ENCODE measurements around the gene MIDN.

The MIDN gene

DNA sequence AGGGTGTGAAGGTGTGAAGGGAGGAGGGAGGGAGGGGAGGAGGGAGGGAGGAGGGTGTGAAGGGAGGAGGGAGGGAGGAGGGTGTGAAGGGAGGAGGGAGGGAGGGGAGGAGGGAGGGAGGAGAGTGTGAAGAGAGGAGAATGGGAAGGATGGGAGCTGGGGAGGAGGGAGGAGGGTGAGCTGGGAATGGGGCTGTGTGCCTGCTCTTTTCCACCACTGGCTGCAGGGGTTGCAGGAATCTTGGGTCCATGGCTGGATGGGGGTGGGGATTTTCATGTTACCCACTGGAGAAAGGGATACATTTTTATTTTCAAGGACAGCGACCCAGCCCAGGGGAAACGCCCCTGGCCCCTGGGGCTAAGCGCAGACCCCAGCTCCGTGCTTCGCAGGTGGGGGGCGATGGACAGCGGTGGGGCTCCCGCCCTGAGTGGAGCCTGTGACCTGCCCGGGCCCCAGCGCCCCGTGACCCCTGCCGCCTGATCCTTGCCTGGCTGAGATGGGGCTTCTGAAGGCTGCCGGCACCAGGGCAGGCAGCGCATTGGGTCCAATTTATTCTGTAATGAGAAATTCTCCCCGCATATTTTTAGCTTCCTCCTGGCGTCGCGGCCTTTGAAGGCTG lies 34.3 kb downstream of the MIDN start:
- Histone ChIP-seq H3K36me3 (ENCODE audit: control insufficient read depth in 4 of 4, insufficient read depth in 4 of 4, low read length in 3 of 4) (peaks cover 0 to 22% (median 11%) of the 10 kb centered on the region in 4 experiments), H3K4me1 (ENCODE audit: control extremely low read depth in 1 of 4, control insufficient read depth in 4 of 4, insufficient read depth in 4 of 4, low read length in 3 of 4) (peaks cover 0 to 9% (median 3%) of the 10 kb centered on the region in 4 experiments), H3K4me3 (ENCODE audit: control insufficient read depth in 1 of 7, extremely low read depth in 1 of 7, insufficient read depth in 4 of 7, low read depth in 2 of 7, low read length in 6 of 7) (no peak overlapping the region), H3K9me3 (ENCODE audit: control extremely low read depth in 1 of 5, control insufficient read depth in 4 of 5, insufficient read depth in 2 of 5, low read depth in 1 of 5, low read length in 4 of 5) (no peaks in the 10 kb centered on the region), H3K27ac (ENCODE audit: insufficient read depth in 1 of 2, low read depth in 1 of 2, low read length in 2 of 2, poor library complexity in 1 of 2, severe bottlenecking in 2 of 2) (no peak overlapping the region), H3K27me3 (replicated peaks in 2 of 5; ENCODE audit: control insufficient read depth in 4 of 5, insufficient read depth in 5 of 5, low read length in 4 of 5) (peaks cover 0 to 45% (median 27%) of the 10 kb centered on the region in 5 experiments)
- WGBS (ENCODE audit: insufficient coverage): 85% methylated on average over 18 of the region's 18 CpGs
- DNase-seq: no peak
- ChIA-PET POLR2A (no interaction called here), CTCF (interaction anchor here (1.0 to 1.2 kb wide), 2 partner anchors 34 to 90 kb away, joined by 3 read pairs; no protein-coding TSS in a partner anchor)

- CTCF ChIA-PET: interaction anchor here (1.0 to 1.2 kb wide), 3 partner anchors 33 to 89 kb away, joined by 3 read pairs; no protein-coding TSS in a partner anchor
- H3K9me3 ChIP-seq (ENCODE audit: control extremely low read depth in 1 of 5, control insufficient read depth in 4 of 5, insufficient read depth in 2 of 5, low read depth in 1 of 5, low read length in 4 of 5): no peaks in the 10 kb centered on the region
- no peak overlapping the region for H3K27ac ChIP-seq (ENCODE audit: insufficient read depth in 1 of 2, low read depth in 1 of 2, low read length in 2 of 2, poor library complexity in 1 of 2, severe bottlenecking in 2 of 2)
- H3K4me3 ChIP-seq (ENCODE audit: control insufficient read depth in 1 of 7, extremely low read depth in 1 of 7, insufficient read depth in 4 of 7, low read depth in 2 of 7, low read length in 6 of 7): no peak overlapping the region
- 85% methylated on average over 21 of the region's 29 CpGs for WGBS (ENCODE audit: insufficient coverage)
- peaks cover 0 to 10% (median 7%) of the 10 kb centered on the region in 4 experiments for H3K4me1 ChIP-seq (ENCODE audit: control extremely low read depth in 1 of 4, control insufficient read depth in 4 of 4, insufficient read depth in 4 of 4, low read length in 3 of 4)
- DNase-seq: no peak
- peaks cover 0 to 18% (median 9%) of the 10 kb centered on the region in 4 experiments for H3K36me3 ChIP-seq (ENCODE audit: control insufficient read depth in 4 of 4, insufficient read depth in 4 of 4, low read length in 3 of 4)
- peaks cover 0 to 52% (median 29%) of the 10 kb centered on the region in 5 experiments for H3K27me3 ChIP-seq (replicated peaks in 2 of 5; ENCODE audit: control insufficient read depth in 4 of 5, insufficient read depth in 5 of 5, low read length in 4 of 5)
- POLR2A ChIA-PET: no interaction called here
Observed at GRCh38 chr19:1283207-1283916, 35.0 kb downstream of the MIDN start.

GRCh38 chr19:1283917-1284292 lies 35.5 kb downstream of the MIDN start:
- peaks cover 0 to 10% (median 7%) of the 10 kb centered on the region in 4 experiments for H3K4me1 ChIP-seq (ENCODE audit: control extremely low read depth in 1 of 4, control insufficient read depth in 4 of 4, insufficient read depth in 4 of 4, low read length in 3 of 4)
- H3K9me3 ChIP-seq (ENCODE audit: control extremely low read depth in 1 of 5, control insufficient read depth in 4 of 5, insufficient read depth in 2 of 5, low read depth in 1 of 5, low read length in 4 of 5): no peaks in the 10 kb centered on the region
- peaks cover 0 to 13% (median 5%) of the 10 kb centered on the region in 4 experiments for H3K36me3 ChIP-seq (ENCODE audit: control insufficient read depth in 4 of 4, insufficient read depth in 4 of 4, low read length in 3 of 4)
- no peak overlapping the region for H3K27ac ChIP-seq (ENCODE audit: insufficient read depth in 1 of 2, low read depth in 1 of 2, low read length in 2 of 2, poor library complexity in 1 of 2, severe bottlenecking in 2 of 2)
- 92% methylated on average over 10 of the region's 12 CpGs for WGBS (ENCODE audit: insufficient coverage)
- no peak for DNase-seq
- peaks cover 0 to 57% (median 31%) of the 10 kb centered on the region in 5 experiments for H3K27me3 ChIP-seq (replicated peaks in 2 of 5; ENCODE audit: control insufficient read depth in 4 of 5, insufficient read depth in 5 of 5, low read length in 4 of 5)
- no peak overlapping the region for H3K4me3 ChIP-seq (ENCODE audit: control insufficient read depth in 1 of 7, extremely low read depth in 1 of 7, insufficient read depth in 4 of 7, low read depth in 2 of 7, low read length in 6 of 7)
- ChIA-PET CTCF (interaction anchor here (1.0 to 1.2 kb wide), 2 partner anchors 32 to 88 kb away, joined by 3 read pairs; no protein-coding TSS in a partner anchor), POLR2A (no interaction called here)

DNA sequence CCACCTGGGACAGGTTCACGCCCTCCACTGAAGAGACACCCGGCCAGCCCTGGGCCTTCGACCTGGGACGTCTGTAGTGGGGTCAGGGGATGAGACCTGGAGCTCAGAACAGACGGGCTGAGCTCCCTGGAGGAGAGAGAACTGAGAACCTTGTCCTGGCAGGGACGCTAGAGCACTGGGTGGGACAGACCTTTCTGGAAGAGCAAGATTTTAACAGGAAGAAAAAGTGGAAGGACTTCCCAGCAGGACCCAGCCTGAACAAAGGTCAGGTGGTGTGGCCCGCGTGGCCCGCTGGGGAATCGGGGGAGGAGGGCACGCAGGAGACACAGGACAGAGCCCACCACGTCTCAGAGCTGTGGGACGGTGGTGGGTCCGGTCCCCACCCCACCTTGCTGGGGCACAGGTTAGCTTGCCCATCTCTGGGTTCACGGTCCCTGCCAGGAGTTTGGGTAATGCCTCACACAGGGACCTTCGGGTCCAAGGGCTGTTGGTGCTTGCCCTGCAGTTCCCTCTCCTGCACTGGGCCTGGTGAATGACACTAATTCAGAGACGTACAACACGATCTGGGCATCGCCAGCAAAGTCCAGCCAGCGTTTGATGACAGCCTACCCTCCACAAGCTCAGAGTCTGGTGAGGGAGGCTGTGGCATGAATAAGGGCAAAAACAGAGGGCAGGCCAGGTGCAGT lies 36.1 kb downstream of the MIDN start:
- Histone ChIP-seq H3K36me3 (ENCODE audit: control insufficient read depth in 4 of 4, insufficient read depth in 4 of 4, low read length in 3 of 4) (peaks cover 0 to 8% (median under 1%) of the 10 kb centered on the region in 4 experiments), H3K9me3 (ENCODE audit: control extremely low read depth in 1 of 5, control insufficient read depth in 4 of 5, insufficient read depth in 2 of 5, low read depth in 1 of 5, low read length in 4 of 5) (no peaks in the 10 kb centered on the region), H3K27ac (ENCODE audit: insufficient read depth in 1 of 2, low read depth in 1 of 2, low read length in 2 of 2, poor library complexity in 1 of 2, severe bottlenecking in 2 of 2) (no peak overlapping the region), H3K4me3 (ENCODE audit: control insufficient read depth in 1 of 7, extremely low read depth in 1 of 7, insufficient read depth in 4 of 7, low read depth in 2 of 7, low read length in 6 of 7) (no peak overlapping the region), H3K27me3 (replicated peaks in 2 of 5; ENCODE audit: control insufficient read depth in 4 of 5, insufficient read depth in 5 of 5, low read length in 4 of 5) (peaks cover 0 to 63% (median 31%) of the 10 kb centered on the region in 5 experiments), H3K4me1 (ENCODE audit: control extremely low read depth in 1 of 4, control insufficient read depth in 4 of 4, insufficient read depth in 4 of 4, low read length in 3 of 4) (peaks cover 0 to 10% (median 7%) of the 10 kb centered on the region in 4 experiments)
- ChIA-PET CTCF (interaction anchor here (0.8 to 1.0 kb wide), 2 partner anchors 23 to 87 kb away, joined by 3 read pairs; no protein-coding TSS in a partner anchor), POLR2A (interaction anchor here (0.6 kb wide), 1 partner anchor 260 kb away, joined by 3 read pairs; no protein-coding TSS in a partner anchor)
- 81% methylated on average over 19 of the region's 20 CpGs for WGBS (ENCODE audit: insufficient coverage)
- no peak for DNase-seq

DNA sequence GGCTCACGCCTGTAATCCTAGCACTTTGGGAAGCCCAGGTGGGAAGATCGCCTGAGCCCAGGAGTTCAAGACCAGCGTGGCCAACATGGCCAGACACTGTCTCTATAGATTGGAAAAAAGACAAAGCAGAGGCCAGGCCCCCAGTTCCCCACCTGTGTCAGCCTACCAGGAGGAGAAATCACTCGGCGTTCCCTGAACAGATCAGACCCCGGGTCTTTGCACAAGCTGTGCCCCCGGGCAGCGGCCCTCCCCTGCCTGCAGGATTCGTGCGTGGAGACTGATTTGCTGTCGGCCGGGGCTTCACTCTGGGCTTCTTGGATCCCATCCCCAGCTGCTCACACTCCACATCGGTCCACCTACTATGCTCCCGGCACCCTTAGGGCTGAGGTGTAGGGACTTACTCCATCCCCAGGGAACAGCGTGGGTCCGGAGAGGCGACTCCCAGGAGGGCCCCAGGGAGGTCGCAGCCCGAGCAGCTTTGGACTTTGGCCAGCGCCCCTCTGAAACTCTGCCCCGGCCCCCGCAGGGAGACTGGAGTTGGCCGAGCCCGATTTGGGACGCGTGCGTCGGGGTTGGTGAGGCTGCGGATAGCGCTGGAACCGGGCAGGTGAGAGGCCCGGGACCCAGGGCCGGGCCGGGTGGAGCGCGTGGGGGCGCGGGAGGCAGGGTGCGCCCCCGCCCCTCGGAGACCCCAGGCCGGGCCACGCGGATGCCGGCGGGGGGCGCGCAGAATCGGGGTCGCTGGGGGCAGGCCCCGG lies 36.8 kb downstream of the MIDN start:
- H3K4me3 ChIP-seq (ENCODE audit: control insufficient read depth in 1 of 7, extremely low read depth in 1 of 7, insufficient read depth in 4 of 7, low read depth in 2 of 7, low read length in 6 of 7): no peak overlapping the region
- 26% methylated on average over 31 of the region's 51 CpGs for WGBS (ENCODE audit: insufficient coverage)
- H3K36me3 ChIP-seq (ENCODE audit: control insufficient read depth in 4 of 4, insufficient read depth in 4 of 4, low read length in 3 of 4): peaks cover 0 to 2% (median 0%) of the 10 kb centered on the region in 4 experiments
- peaks cover 0 to 10% (median 7%) of the 10 kb centered on the region in 4 experiments for H3K4me1 ChIP-seq (ENCODE audit: control extremely low read depth in 1 of 4, control insufficient read depth in 4 of 4, insufficient read depth in 4 of 4, low read length in 3 of 4)
- H3K27me3 ChIP-seq (replicated peaks in 2 of 5; ENCODE audit: control insufficient read depth in 4 of 5, insufficient read depth in 5 of 5, low read length in 4 of 5): peaks cover 0 to 70% (median 31%) of the 10 kb centered on the region in 5 experiments
- POLR2A ChIA-PET: interaction anchor here (0.6 kb wide), 1 partner anchor 259 kb away, joined by 3 read pairs; no protein-coding TSS in a partner anchor
- no peak overlapping the region for H3K27ac ChIP-seq (ENCODE audit: insufficient read depth in 1 of 2, low read depth in 1 of 2, low read length in 2 of 2, poor library complexity in 1 of 2, severe bottlenecking in 2 of 2)
- CTCF ChIA-PET: interaction anchor here (0.8 kb wide), 1 partner anchor 23 kb away, joined by 3 read pairs; no protein-coding TSS in a partner anchor
- DNase-seq: no peak
- no peaks in the 10 kb centered on the region for H3K9me3 ChIP-seq (ENCODE audit: control extremely low read depth in 1 of 5, control insufficient read depth in 4 of 5, insufficient read depth in 2 of 5, low read depth in 1 of 5, low read length in 4 of 5)

DNA sequence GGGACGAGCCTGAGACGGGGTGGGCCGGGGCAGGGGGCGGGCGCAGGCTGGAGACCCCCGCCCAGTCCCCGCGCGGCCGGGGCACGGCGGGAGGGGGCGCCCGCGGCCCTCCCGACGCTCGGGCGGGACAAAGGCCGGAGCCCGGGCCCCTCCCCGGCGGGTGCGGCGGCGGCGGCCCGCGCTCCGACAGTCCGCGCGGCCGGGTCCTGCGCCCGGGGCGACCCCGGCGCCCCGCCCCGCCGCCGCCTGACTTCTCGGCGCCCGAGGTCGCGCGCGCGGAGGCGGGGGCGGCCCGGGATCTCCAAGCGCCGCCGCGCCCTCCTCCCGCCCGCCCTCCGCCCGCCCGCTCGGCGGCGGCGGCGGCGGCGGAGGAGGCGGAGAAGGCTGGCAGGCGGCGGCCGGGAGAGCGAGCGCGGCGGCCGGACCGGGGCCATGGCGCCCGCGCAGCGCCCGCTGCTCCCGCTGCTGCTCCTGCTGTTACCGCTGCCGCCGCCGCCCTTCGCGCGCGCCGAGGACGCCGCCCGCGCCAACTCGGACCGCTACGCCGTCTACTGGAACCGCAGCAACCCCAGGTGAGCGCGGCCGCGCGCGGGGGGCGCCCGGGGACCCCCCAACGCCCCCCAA lies 37.5 kb downstream of the MIDN start, which contains the start of gene EFNA2:
EFNA2 (plus strand) TSS at position 137 of the 624 bp plus-strand sequence; CDS start at position 433, 296 bp downstream.
- ChIA-PET POLR2A (no interaction called here), CTCF (interaction anchor here (1.2 kb wide), 1 partner anchor 30 kb away, joined by 3 read pairs; no protein-coding TSS in a partner anchor)
- no peaks in the 10 kb centered on the region for H3K36me3 ChIP-seq (ENCODE audit: control insufficient read depth in 4 of 4, insufficient read depth in 4 of 4, low read length in 3 of 4)
- H3K4me3 ChIP-seq (ENCODE audit: control insufficient read depth in 1 of 7, extremely low read depth in 1 of 7, insufficient read depth in 4 of 7, low read depth in 2 of 7, low read length in 6 of 7): peak within 1 kb of the TSS in 3 of 7 experiments; percentile 19 to 33 (median 20)
- DNase-seq: no peak
- peaks cover 0 to 10% (median 7%) of the 10 kb centered on the region in 4 experiments for H3K4me1 ChIP-seq (ENCODE audit: control extremely low read depth in 1 of 4, control insufficient read depth in 4 of 4, insufficient read depth in 4 of 4, low read length in 3 of 4)
- WGBS (ENCODE audit: insufficient coverage): under 1% methylated on average over 54 of the region's 113 CpGs
- no peaks in the 10 kb centered on the region for H3K9me3 ChIP-seq (ENCODE audit: control extremely low read depth in 1 of 5, control insufficient read depth in 4 of 5, insufficient read depth in 2 of 5, low read depth in 1 of 5, low read length in 4 of 5)
- H3K27me3 ChIP-seq (replicated peaks in 2 of 5; ENCODE audit: control insufficient read depth in 4 of 5, insufficient read depth in 5 of 5, low read length in 4 of 5): peaks cover 0 to 77% (median 31%) of the 10 kb centered on the region in 5 experiments
- H3K27ac ChIP-seq (ENCODE audit: insufficient read depth in 1 of 2, low read depth in 1 of 2, low read length in 2 of 2, poor library complexity in 1 of 2, severe bottlenecking in 2 of 2): no peak within 1 kb of the TSS

All from common myeloid progenitor, CD34-positive (primary cell).